GOT3 (cell line): ENCODE measurements around the gene RARA.
"Not testable (repeated sequence)": the region's sequence is repeated elsewhere in the genome, so short reads cannot be mapped to it uniquely, and the experiment has no call there.

Source experiments
- DNase-seq: peaks from one replicate; lab custom pipeline; 2025; ENCODE audit warnings: mixed read lengths; lab: John Stamatoyannopoulos, UW

RARA gene

DNA sequence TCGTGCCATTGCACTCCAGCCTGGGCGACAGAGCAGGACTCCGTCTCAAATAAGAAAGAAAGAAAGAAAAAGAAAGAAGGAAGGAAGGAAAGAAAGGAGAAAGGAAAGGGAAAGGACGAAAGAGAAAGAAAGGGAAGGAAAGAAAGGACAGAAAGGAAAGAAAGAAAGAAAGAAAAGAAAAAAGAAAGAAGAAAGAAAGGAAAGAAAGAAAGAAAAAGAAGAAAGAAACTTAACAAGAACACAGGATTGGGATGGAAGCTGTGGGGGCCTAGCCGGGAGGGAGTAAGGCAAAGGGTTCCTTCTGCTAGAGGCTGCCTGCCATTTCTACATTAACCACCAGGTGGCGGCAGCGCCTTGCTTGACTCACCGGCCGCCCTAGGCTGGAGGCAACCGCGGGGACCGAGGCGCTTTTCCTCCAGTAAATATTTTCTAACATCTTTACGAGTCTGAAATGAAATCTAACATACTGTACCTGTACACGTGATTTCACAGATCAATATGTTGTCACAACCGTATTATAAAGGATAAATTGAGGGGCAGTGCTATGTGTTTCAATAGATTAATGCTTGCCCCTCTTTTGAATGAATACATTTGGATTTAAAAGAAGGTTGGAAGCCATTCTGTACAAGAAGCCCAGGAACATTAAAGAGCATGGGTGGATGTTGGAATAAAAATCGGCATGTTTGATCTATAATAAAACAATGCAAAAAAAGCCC is 49.5 kb downstream of the RARA start:
- peak; percentile 53 for DNase-seq

DNA sequence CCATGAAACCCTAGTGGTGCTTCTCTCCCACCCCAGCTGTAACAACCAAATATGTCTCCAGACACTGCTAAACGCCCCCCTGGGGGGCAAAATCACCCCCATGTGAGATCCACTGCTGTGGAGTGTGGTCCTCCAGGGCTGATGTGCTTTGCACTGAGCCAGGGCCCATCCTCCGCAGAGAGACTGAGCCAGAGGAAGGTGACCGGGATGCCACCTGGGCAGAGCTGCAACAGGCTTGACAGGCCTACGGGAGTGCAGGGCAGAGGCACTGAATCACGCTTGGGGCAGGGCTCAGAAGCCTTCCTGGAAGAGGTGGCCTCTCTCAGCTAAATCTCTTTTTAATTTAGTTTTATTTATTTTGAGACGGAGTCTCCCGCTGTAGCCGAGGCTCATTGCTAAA is 51.1 kb downstream of the RARA start:
- no peak for DNase-seq

GRCh38 chr17:40361063-40361924 is 52.3 kb downstream of the RARA start:
- DNase-seq: no peak

- no peak for DNase-seq
These were observed 53.1 kb downstream of the RARA start for GRCh38 chr17:40361925-40362695.

DNA sequence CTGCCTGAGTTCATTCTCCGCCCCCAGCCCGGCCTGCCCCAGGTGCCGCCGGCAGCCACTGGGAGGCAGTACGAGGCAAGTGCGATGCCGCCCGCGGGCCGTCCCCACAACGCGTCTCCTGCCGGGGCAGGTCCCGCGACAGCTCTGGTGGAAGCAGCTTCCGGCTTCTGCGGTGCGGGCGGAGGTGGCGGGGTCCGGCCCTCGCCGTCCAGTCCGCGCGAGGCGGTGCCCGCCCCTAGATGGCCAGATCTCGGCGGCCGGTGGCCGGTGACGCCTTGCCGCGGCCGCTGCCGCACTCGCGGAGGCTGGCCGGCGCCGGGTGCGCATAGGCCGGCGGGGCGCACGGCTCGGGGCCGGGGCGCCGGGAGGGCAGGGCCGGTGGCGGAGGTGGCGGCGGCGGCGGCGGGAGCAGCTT is 53.7 kb downstream of the RARA start:
- peak; percentile 31 for DNase-seq

DNA sequence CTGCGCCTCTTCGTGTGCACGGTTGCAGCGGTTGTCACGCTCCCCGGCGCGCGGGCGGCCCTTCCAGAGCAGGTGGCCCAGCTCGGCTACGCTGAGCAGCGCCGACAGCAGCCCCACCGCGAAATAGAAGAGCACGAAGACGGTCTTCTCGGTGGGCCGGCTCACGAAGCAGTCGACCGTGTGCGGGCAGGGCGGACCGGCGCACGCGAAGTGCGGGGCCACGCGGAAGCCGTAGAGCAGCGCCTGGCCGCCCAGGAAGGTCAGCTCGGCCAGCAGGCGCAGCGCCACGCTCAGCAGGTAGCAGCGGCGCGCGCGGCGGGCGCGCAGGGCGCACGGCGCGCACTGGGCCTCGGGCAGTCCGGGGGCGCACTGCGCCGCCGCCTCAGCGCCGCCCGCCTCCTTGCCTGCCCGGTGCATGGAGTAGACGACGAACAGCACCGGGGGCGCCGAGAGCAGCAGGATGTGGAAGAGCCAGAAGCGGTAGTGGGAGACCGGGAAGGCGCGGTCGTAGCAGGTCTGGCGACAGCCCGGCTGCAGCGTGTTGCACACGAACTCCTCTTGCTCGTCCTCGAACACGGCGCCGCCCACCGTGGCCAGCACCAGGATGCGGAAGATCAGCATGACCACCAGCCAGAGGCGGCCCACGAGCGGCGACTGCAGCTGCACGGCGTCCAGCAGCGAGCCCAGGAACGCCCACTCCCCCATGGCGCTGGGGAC is 54.3 kb downstream of the RARA start:
- no peak for DNase-seq

DNA sequence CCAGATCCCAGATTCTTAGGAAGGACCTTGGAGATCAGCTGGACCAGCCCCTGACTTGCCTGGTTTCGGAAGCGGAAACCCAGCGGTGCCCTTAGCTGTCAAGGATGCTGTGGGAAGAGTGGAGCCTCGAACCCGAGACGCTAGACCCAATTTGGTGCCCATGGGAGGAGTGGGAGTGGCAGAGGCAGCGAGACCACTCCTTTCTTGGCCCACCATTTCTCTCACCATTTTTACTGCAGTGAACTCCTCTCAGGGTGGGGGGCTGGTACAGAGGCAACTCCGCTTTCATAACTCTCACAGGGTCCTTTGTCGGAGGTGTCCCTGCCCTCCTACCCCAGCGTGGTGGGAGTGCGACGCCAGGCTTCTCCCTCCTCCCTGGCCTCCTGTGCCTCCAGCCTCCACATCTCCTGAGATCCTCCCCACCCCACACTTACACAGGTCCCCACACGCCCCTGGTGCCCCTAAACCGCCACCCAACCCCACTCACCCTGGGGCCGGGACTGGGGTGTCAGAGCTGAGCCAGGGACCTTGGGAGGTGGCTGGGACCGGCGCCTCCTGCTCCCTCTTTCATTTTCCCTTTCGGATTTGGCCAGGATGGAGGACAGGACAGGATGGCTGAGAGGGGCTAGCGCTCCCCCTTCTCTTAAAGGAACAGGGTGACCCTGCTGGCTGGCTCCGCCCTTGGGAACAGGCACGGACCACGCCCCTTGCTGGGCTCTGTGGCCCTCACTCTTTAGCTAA is 55.3 kb downstream of the RARA start, which contains the start of gene GJD3:
Gene GJD3, minus strand, starts transcription at position 617 of the 741 bp plus-strand sequence. CDS start 922 bp downstream, outside the sequence.
- DNase-seq: no peak

GRCh38 chr17:40364906-40365305 is 55.9 kb downstream of the RARA start:
- no peak for DNase-seq

GRCh38 chr17:40366076-40366860 is 57.3 kb downstream of the RARA start:
- no peak for DNase-seq

DNA sequence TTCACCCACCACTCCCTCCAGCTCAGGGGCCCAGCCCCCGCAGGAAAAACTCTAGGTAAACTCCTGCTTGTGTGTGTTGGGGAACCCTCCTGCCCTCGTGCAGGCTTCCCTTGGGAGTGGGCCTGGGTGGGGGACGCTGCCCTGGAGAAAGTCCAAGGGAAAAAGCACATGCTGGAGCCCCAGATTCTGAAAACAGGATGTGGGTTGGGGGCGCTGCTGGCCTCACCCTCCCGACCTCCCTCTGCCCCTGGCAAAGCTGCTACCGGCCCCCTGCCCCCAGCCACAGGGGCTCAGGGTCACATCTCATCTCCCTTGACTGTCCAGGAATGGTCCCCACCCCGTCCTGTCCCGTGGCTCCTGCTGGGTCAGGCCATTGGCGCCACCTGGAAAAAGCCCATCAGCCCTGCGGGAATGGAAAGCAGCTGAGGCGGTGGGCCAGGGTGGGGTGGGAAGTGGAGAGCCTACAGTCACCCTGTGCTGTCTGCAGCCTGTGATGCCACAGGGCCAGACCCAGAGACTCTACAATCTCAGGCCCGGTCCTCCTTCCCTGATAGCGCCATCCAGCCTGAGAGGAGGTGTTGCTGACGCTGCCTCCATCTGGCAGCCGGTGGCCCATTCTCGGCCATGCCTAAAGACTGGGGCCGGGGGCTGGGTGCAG is 58.0 kb downstream of the RARA start:
- DNase-seq: no peak

GRCh38 chr17:40367728-40368127 is 58.7 kb downstream of the RARA start:
- not testable (repeated sequence) for DNase-seq

GRCh38 chr17:40369923-40370322 is 60.9 kb downstream of the RARA start:
- no peak for DNase-seq

- no peak for DNase-seq
These were observed 62.4 kb downstream of the RARA start for GRCh38 chr17:40371261-40371929.

DNA sequence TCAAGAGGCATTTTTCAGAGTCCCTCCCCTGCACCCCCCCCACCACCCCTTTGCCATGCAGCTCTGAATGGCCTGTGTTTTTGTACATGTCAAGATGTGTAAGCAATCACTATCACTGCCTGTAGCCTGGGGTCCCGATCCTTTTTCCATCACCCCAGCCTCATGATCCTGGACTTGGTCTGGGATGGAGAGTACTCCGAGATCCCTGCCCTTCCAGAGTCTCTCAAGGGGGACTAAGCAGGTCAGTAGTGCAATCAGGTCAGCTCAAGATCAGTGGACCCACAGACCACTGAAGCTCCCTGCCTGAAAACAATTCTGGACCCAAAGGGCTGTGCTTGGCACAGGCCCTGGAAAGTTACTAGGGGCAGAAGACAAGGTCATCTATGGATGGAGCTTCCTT is 63.1 kb downstream of the RARA start:
- no peak for DNase-seq

DNA sequence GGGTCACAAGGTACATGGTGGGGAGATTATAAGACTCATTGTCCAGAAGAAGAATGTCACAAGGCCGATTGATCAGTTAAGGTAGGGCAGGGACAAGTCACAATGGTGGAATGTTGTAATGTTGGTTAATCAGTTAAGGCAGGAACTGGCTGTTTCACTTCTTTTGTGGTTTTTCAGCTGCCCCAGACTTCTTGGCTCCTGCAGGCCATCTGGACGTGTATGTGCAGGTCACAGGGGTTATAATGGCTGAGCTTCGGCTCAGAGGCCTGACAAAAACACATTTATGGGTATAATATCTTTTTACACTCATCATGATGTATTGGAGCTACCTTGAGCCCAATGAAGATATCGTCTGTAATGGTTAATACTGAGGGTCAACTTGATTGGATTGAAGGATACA is 63.7 kb downstream of the RARA start:
- not testable (repeated sequence) for DNase-seq

DNA sequence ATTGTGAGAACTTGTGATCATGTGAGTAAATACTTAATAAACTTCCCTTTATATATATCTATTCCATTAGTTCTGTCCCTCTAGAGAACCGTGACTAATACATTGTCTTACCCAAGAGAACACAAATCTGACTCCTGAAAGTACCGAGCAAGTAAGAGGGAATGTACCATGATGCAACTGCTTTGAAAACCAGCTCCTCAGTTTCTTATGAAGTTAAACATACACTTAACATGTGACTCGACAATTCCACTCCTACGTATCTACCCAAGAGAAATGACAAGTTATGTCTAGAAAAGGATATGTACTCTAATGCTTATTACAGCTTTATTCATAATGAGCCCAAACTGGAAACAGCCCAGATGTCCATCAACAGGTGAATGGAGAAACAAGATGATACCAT is 64.3 kb downstream of the RARA start:
- DNase-seq: no peak

- DNase-seq: no peak
These were observed 65.0 kb downstream of the RARA start for GRCh38 chr17:40373999-40374398.

DNA sequence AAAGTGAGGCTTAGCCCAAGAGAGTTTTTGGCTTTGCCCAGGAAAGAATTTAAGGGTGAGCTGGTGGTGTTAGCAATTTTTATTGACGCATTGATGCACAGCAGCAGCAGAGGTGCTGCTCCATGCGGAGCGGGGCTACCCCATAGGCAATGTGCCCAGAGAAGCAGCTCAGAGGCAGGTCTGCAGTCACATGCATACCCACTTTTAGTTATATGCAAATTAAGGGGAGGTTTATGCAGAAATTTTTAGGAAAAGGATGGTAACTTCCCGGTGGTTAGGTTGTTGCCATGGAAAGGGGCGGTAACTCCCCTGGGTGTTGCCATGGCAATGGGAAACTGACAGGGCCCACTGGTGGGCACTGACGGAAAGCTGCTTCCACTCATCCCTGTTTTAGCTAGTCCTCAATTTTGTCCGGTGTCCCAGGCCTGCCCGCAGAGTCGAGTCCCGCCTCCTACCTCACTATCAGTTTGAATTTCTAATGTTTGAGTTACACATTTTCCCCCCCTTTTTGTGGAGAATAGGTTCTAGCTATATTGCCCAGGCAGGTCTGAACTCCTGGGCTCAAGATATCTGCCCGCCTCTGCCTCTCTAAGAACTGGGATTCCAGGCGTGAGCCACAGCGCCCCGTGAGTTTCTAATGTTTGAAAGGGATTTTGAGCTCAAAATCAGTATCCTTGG is 66.0 kb downstream of the RARA start:
- no peak for DNase-seq
